Measurements from ENCODE around the gene ATP1B1. TPM values are rescaled to one million over a fixed set of nuclear protein-coding genes. Genes with fewer than 3 reads are reported as not detected.

Gene ATP1B1
- total RNA-seq, 1 experiment from 2014 or later: 44.4 TPM

DNA sequence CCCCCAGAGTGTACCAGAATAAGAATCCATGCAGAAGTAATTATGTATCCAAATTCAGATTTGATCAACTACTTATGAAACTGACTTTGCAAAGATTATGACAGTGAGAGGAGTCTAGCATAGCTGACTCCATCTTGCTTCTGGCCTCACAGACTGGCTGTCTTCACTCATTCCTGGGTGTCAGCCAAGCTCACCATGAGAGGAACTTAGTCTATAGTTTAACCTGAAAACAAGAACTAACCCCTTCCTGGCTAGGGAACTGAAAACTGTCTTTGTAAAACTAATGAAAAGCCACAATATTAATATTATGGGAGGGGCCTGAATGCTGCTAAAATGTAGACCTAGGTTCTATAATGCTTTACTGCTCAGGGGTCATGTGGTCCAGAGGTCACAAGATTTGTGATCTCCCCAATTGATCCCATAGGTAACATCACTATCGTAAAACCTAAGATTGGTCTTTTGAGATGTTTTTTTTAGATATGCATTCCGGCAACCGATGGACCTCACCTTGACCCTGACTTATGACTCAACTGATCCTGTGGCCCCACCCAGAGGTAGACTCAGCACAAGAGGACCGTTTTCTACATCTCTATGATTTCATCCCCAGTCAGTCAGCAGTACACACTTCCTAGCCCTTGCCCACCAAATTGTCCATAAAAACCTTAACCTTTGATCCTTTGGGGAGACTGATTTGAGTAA, 55.2 kb downstream of the ATP1B1 start:
- H3K27me3 ChIP-seq (ENCODE audit: insufficient read depth, low read length): no peaks in the 10 kb centered on the region
- no peak overlapping the region for H3K27ac ChIP-seq (ENCODE audit: insufficient read length, low read depth, low read length)
- no peak overlapping the region for H3K56ac ChIP-seq (ENCODE audit: insufficient read length, low read depth, low read length)
- no peaks in the 10 kb centered on the region for H3K79me1 ChIP-seq (ENCODE audit: insufficient read depth, low read depth, low read length, poor library complexity, severe bottlenecking)
- Mint-ChIP-seq H3K27ac (no peak overlapping the region), H3K9me3 (no peaks in the 10 kb centered on the region), H3K4me1 (peaks cover 4 to 6% of the 10 kb centered on the region in 2 experiments), H3K4me3 (no peak overlapping the region), H3K27me3 (ENCODE audit: low read depth) (no peaks in the 10 kb centered on the region), H3K36me3 (ENCODE audit: insufficient read depth in 1 of 3, low read depth in 3 of 3) (no peaks in the 10 kb centered on the region)
- no peak overlapping the region for H4K8ac ChIP-seq (replicated peaks; ENCODE audit: insufficient read length, low read depth, low read length)
- no peak overlapping the region for H3K4ac ChIP-seq (ENCODE audit: low read depth, low read length)
- no peak overlapping the region for H3K4me2 ChIP-seq (ENCODE audit: insufficient read depth, insufficient read length, low read length)
- no peak overlapping the region for H3K18ac ChIP-seq (ENCODE audit: insufficient read length, low read depth, low read length)
- no CpG with 5 or more reads among the region's 4 CpGs for WGBS (ENCODE audit: extremely low coverage, insufficient read length, low lambda C conversion rate)
- no peak overlapping the region for H2BK120ac ChIP-seq (ENCODE audit: low read depth, low read length, poor library complexity, severe bottlenecking)
- no peak overlapping the region for H3K14ac ChIP-seq (ENCODE audit: insufficient read depth, low read length)
- H3K23me2 ChIP-seq (ENCODE audit: insufficient read length, low read depth, low read length, poor library complexity, severe bottlenecking): no peaks in the 10 kb centered on the region
- no peak overlapping the region for H3K23ac ChIP-seq (ENCODE audit: insufficient read length, low read depth, low read length)
- no peak overlapping the region for H3T11ph ChIP-seq (ENCODE audit: low read length)
- no peak overlapping the region for H3K9ac ChIP-seq (ENCODE audit: extremely low read depth, insufficient read length, low read length)
- no peaks in the 10 kb centered on the region for H3K79me2 ChIP-seq (ENCODE audit: insufficient read depth, low read length)
- H2BK12ac ChIP-seq (ENCODE audit: insufficient read length, low read depth, low read length): no peak overlapping the region
- H4K91ac ChIP-seq (ENCODE audit: insufficient read length, low read depth, low read length): no peak overlapping the region
- no peak overlapping the region for H2AK5ac ChIP-seq (ENCODE audit: insufficient read length, low read length)
- H4K5ac ChIP-seq (ENCODE audit: insufficient read length, low read depth, low read length): no peak overlapping the region
- no peak for TF ChIP-seq CTCF (conservative IDR thresholded peaks at IDR 0.05)
- no peak overlapping the region for H2BK20ac ChIP-seq (ENCODE audit: low read depth, low read length, poor library complexity, severe bottlenecking)
- no peaks in the 10 kb centered on the region for H4K20me1 ChIP-seq (ENCODE audit: control insufficient read depth, insufficient read depth, insufficient read length)
- H2AFZ ChIP-seq (ENCODE audit: low read length): no peak overlapping the region
- H2BK15ac ChIP-seq (ENCODE audit: low read depth, low read length): no peak overlapping the region
- no peaks in the 10 kb centered on the region for H3K9me3 ChIP-seq (ENCODE audit: control insufficient read depth, low read depth, low read length)
- no peaks in the 10 kb centered on the region for H3K4me1 ChIP-seq (ENCODE audit: insufficient read depth, low read length)
- no peak for DNase-seq
- no peak overlapping the region for H2BK5ac ChIP-seq (ENCODE audit: insufficient read length, low read length)

Data from H9 (cell line).